Loucy (cell line): Measurements from ENCODE around the gene LMAN1L.

Experiments
- H2AFZ ChIP-seq: fragments of 200-600 bp; sonication (generic); 2 replicates; pipeline ENCODE4 v1.6.0; 2016; ENCODE audit warnings: antibody characterized with exemption, mild to moderate bottlenecking, low read length, moderate library complexity
- H3F3A ChIP-seq: fragments of 200-600 bp; 2 replicates; pipeline ENCODE4 v1.6.0; 2016; ENCODE audit warnings: antibody characterized with exemption, low read depth, mild to moderate bottlenecking
- H3K27me3 ChIP-seq: fragments of 200-600 bp; sonication (generic); 2 replicates; pipeline ENCODE4 v1.6.1; 2014; ENCODE audit warnings: low read length, mild to moderate bottlenecking; ENCODE audit not compliant: insufficient read depth, poor library complexity, severe bottlenecking
- H3K36me3 ChIP-seq: fragments of 200-600 bp; sonication (generic); 2 replicates; pipeline ENCODE4 v1.6.1; 2016; ENCODE audit warnings: low read length; ENCODE audit not compliant: insufficient read depth
- H3K4me1 ChIP-seq: fragments of 200-600 bp; sonication (generic); 2 replicates; pipeline ENCODE4 v1.5.1; 2014; ENCODE audit warnings: low read length, mild to moderate bottlenecking; ENCODE audit not compliant: insufficient read depth, poor library complexity, severe bottlenecking
- H3K4me2 ChIP-seq: fragments of 200-600 bp; sonication (generic); 2 replicates; pipeline ENCODE4 v1.6.0; 2014; ENCODE audit warnings: antibody characterized with exemption, low read length, low read depth, mild to moderate bottlenecking; ENCODE audit not compliant: poor library complexity, severe bottlenecking
- H3K4me3 ChIP-seq: fragments of 200-600 bp; sonication (generic); 2 replicates; pipeline ENCODE4 v1.5.1; 2014; ENCODE audit warnings: low read length, mild to moderate bottlenecking, mixed read lengths; ENCODE audit not compliant: poor library complexity, severe bottlenecking
- H3K79me2 ChIP-seq: fragments of 200-600 bp; sonication (generic); 2 replicates; pipeline ENCODE4 v1.6.1; 2014; ENCODE audit warnings: low read length; ENCODE audit not compliant: insufficient read depth
- H3K9ac ChIP-seq: fragments of 200-600 bp; sonication (generic); 2 replicates; pipeline ENCODE4 v1.6.0; 2014; ENCODE audit warnings: mild to moderate bottlenecking, low read depth, low read length, moderate library complexity; ENCODE audit not compliant: poor library complexity, severe bottlenecking
- H3K9me2 ChIP-seq: fragments of 200-600 bp; sonication (generic); replicated peaks from 2 replicates; pipeline ENCODE4 v1.6.1; 2016; ENCODE audit warnings: low read depth, low read length, mixed read lengths
- H3K9me3 ChIP-seq: fragments of 200-600 bp; sonication (generic); 2 replicates; pipeline ENCODE4 v1.6.1; 2014; ENCODE audit warnings: mild to moderate bottlenecking, antibody characterized with exemption, low read length, low read depth; ENCODE audit not compliant: insufficient read depth
- H4K20me1 ChIP-seq: fragments of 200-600 bp; sonication (generic); 2 replicates; pipeline ENCODE4 v1.6.0; 2014; ENCODE audit warnings: antibody characterized with exemption, low read length, mild to moderate bottlenecking; ENCODE audit not compliant: insufficient read depth, poor library complexity, severe bottlenecking
- CTCF ChIP-seq: fragments of 200-600 bp; sonication (generic); conservative IDR thresholded peaks from 2 replicates; pipeline ENCODE4 v1.5.1; 2014; ENCODE audit warnings: mild to moderate bottlenecking, antibody characterized with exemption, low read length
- EZH2phosphoT487 ChIP-seq: fragments of 200-600 bp; IDR thresholded peaks from 2 replicates; pipeline ENCODE4 v1.6.1; 2018; ENCODE audit warnings: antibody characterized with exemption, mild to moderate bottlenecking, moderate library complexity, borderline replicate concordance

The LMAN1L gene

DNA sequence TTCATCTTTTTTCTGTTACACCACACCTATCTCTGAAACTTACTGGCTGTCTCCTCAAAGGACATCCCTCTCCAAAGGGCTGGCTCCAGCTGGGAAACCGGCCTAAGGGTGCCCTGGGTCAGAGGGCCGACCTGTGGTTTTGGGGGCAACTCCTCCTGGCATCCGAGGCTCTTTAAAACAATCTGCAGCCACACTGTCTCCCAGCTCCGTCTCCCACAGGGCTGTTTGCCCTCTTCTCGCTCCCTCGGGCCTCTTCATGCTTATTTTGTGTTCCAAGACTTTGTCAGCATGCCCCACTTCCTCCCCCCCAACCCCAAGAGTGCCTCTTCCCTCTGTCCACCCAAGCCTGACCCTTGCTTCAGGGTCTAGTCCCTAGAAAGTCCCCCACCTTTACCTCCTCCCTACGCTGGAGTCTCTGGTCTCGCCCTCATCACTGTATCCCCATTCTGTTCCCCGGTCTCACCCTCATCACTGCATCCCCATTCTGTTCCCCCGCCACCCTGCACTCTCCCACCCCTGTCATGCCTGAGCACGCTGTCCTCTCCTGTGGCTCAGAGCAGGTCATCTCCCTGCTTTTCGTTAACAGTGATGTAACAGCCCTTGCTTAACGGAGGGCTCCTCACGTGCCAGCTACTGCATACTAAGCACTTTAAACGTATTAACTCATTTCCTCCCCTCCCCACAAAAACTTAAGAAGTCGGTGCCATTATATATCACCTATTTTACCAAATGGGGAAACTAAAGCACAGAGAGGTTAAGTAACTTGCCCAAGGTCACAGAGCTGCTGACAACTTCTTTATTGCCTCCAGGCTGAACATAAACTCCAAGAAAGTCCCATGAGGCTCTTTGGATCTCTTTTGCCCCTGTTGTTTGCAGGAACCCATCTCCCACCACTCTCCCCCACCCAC is 31.9 kb upstream of the LMAN1L start:
- Histone ChIP-seq H3K4me3 (peak overlapping the region; percentile 77), H3F3A (peaks cover 14% of the 10 kb centered on the region), H3K79me2 (peaks cover 58% of the 10 kb centered on the region), H3K27me3 (no peaks in the 10 kb centered on the region), H2AFZ (no peak overlapping the region), H3K4me1 (peaks cover 74% of the 10 kb centered on the region), H3K9ac (peak overlapping the region; percentile 73), H3K4me2 (peak overlapping the region; percentile 93), H3K9me2 (no peaks in the 10 kb centered on the region), H3K9me3 (no peaks in the 10 kb centered on the region), H3K36me3 (no peaks in the 10 kb centered on the region), H4K20me1 (peaks cover 29% of the 10 kb centered on the region)
- TF ChIP-seq EZH2phosphoT487 = no peak
- no peak for TF ChIP-seq CTCF

DNA sequence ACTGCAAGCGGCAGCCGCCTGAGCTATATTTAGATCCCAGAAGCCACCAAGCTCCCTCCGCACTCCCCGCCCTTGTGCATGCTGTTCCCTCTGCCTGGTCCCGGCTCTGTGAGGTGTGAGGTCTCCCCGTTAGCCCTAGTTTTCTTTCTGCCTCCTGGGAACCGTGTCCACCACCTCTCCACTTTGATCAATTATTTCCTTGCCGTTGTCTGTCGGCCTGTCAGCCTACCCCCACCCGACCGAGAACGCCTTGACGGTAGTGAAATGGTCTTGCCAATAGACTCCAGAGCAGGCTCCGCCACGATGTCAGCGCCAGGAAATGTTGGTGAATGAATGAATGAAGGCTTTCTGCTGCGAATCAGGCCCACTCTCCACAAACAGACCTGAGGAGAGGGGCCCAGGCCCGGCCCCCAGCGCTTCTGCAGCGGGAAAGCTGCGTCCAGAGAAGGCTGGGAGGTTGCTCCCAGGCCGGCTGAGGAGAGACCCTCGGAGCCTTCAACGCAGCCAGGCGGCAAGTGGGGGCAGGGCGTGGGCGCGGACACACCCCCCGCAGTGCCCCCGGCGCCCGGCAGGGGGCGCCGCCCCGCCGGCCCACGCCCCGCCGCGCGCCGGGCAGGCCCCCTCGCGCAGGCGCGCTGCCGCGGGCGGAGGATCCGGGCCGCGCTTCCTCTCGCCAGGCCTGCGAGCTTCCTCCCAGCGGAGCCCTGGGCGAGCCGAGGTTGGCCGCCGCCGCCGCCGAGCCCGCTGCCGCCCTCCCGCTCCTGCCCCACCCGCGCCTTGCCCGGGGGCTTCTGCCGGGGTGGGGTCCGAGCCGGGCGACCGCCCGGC is 31.0 kb upstream of the LMAN1L start, which contains the start of gene CSK:
Gene CSK (plus strand): TSS at position 650 of the 828 bp plus-strand sequence. CDS start 16,218 bp downstream, outside the sequence.
- H3K9ac ChIP-seq = peak within 1 kb of the TSS; percentile 96
- H3K9me3 ChIP-seq = no peaks in the 10 kb centered on the region
- H3K36me3 ChIP-seq = no peaks in the 10 kb centered on the region
- peak within 1 kb of the TSS; percentile 83 for H3K4me3 ChIP-seq
- H4K20me1 ChIP-seq = peaks cover 37% of the 10 kb centered on the region
- H2AFZ ChIP-seq = no peak within 1 kb of the TSS
- peak within 1 kb of the TSS; percentile 95 for H3K4me2 ChIP-seq
- H3K4me1 ChIP-seq = peaks cover 75% of the 10 kb centered on the region
- TF ChIP-seq CTCF (peak; percentile 31; the same call in 1 of the 2 replicates), EZH2phosphoT487 (no peak)
- H3F3A ChIP-seq = peaks cover 12% of the 10 kb centered on the region
- no peaks in the 10 kb centered on the region for H3K27me3 ChIP-seq
- peaks cover 67% of the 10 kb centered on the region for H3K79me2 ChIP-seq
- H3K9me2 ChIP-seq = no peaks in the 10 kb centered on the region

- H3F3A ChIP-seq = peaks cover 6% of the 10 kb centered on the region; the same call in 1 of the 2 replicates
- no peaks in the 10 kb centered on the region for H3K36me3 ChIP-seq
- no peaks in the 10 kb centered on the region for H3K9me2 ChIP-seq
- TF ChIP-seq CTCF (no peak), EZH2phosphoT487 (no peak)
- no peaks in the 10 kb centered on the region for H3K9me3 ChIP-seq
- peaks cover 74% of the 10 kb centered on the region for H3K4me1 ChIP-seq
- peak overlapping the region; percentile 95 for H3K4me2 ChIP-seq
- peaks cover 43% of the 10 kb centered on the region for H4K20me1 ChIP-seq
- H3K9ac ChIP-seq = peak overlapping the region; percentile 96
- peak overlapping the region; percentile 83 for H3K4me3 ChIP-seq
- H3K27me3 ChIP-seq = no peaks in the 10 kb centered on the region
- H2AFZ ChIP-seq = no peak overlapping the region
- H3K79me2 ChIP-seq = peaks cover 73% of the 10 kb centered on the region
These were observed 30.2 kb upstream of the LMAN1L start for GRCh38 chr15:74782259-74783071.
